Lower leg skin (tissue), 4 donors: ENCODE results near the gene LMF2. TPM values are rescaled to one million over a fixed set of nuclear protein-coding genes. Genes with fewer than 3 reads are reported as not detected.

ENCODE experiments used
- DNase-seq, 2 donors: peaks; one replicate each; pipeline ENCODE4 v3.0.0-alpha.2; 2019; ENCODE audit warnings: low spot score in 2 of 2
- H3K4me3 ChIP-seq: fragments of 200-600 bp; sonication (generic); 2 replicates; pipeline ENCODE4 v1.5.1; 2017; ENCODE audit warnings: mild to moderate bottlenecking, low read depth; ENCODE audit not compliant: poor library complexity, severe bottlenecking
- CTCF ChIP-seq, 3 donors: fragments of 450-650 bp; IDR thresholded peaks; one replicate each; pipeline ENCODE4 v1.5.1; 2016; ENCODE audit warnings: antibody characterized with exemption in 3 of 3, mild to moderate bottlenecking in 3 of 3, moderate library complexity in 2 of 3
- POLR2A ChIP-seq, 2 donors: fragments of 450-650 bp; IDR thresholded peaks; one replicate each; pipeline ENCODE4 v1.6.1; 2016 to 2017; ENCODE audit warnings: antibody characterized with exemption in 2 of 2, mild to moderate bottlenecking in 1 of 2, moderate library complexity in 1 of 2
- WGBS, 2 donors: methylation state at CpG; one replicate each; pipeline ENCODE4 v1.1.5; 2018; 5-methylcytosine and 5-hydroxymethylcytosine counted together
- intact Hi-C: fragments of 100-400 bp; cut with DNase I; formaldehyde crosslinking; loops from one replicate; pipeline ENCODE4 v1.15.0; 2023; ENCODE audit warnings: low total_unique reads
- total RNA-seq, 4 donors: library from RNA; depleted of rRNA; stranded (reverse); fragments of >200 nt; gene quantifications; one replicate each; pipeline ENCODE4 v1.1.0, GENCODE V29; 2016

LMF2 gene
- total RNA-seq, 4 donors from 2014 or later: 34.8 to 47.2 (median 38.8) TPM

DNA sequence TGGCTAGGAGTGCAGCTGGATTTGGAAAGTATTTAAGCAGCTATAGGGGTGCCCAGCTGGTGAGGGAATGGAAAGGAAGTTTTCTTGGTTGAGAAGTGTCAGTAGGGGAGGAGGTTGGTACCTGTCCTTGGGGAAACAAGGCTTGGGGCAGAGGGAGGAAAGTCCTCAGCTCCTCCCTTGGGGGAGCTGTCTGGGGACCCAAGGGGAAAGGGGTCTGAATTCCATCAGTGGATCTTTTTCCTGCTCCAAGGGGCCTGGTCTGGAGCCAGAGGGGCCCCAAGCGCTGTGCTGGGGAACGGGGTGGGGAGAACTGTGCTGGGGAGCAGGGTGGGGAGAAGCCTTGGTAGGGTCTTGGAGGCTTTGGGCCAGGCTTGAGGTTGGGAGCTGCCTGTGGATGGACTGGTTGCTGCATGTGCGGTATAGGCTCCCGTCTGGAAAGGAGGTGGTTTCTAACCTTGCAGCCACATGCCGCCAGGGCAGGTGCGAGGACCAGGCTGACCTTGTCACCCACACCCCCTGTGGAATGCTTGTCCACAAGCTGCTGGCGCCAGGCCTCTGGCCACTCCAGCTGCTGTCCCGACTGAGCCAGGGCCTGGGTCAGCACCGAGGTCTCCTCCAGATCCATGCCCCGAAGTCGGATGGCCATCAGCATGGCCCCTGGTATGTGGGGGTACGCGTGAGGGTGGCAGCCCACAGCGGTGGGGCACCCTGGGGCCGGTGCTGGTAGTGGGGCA lies 21.3 kb upstream of the LMF2 start:
- peak overlapping the region; percentile 61 for H3K4me3 ChIP-seq
- TF ChIP-seq POLR2A (IDR thresholded peaks at IDR 0.05): no peak
- TF ChIP-seq CTCF (IDR thresholded peaks at IDR 0.05): no peak
- no peak for DNase-seq
- WGBS, 2 donors: 70 to 72% methylated on average over 8 to 14 of the region's 15 CpGs
- intact Hi-C loops: no loop called here

- WGBS, 2 donors: 90 to 94% methylated on average over 17 to 18 of the region's 18 CpGs
- intact Hi-C loops: no loop called here
- no peak for TF ChIP-seq CTCF (IDR thresholded peaks at IDR 0.05)
- TF ChIP-seq POLR2A (IDR thresholded peaks at IDR 0.05): no peak
- no peak overlapping the region for H3K4me3 ChIP-seq
- no peak for DNase-seq
Measured at GRCh38 chr22:50527921-50528681, 20.6 kb upstream of the LMF2 start.

DNA sequence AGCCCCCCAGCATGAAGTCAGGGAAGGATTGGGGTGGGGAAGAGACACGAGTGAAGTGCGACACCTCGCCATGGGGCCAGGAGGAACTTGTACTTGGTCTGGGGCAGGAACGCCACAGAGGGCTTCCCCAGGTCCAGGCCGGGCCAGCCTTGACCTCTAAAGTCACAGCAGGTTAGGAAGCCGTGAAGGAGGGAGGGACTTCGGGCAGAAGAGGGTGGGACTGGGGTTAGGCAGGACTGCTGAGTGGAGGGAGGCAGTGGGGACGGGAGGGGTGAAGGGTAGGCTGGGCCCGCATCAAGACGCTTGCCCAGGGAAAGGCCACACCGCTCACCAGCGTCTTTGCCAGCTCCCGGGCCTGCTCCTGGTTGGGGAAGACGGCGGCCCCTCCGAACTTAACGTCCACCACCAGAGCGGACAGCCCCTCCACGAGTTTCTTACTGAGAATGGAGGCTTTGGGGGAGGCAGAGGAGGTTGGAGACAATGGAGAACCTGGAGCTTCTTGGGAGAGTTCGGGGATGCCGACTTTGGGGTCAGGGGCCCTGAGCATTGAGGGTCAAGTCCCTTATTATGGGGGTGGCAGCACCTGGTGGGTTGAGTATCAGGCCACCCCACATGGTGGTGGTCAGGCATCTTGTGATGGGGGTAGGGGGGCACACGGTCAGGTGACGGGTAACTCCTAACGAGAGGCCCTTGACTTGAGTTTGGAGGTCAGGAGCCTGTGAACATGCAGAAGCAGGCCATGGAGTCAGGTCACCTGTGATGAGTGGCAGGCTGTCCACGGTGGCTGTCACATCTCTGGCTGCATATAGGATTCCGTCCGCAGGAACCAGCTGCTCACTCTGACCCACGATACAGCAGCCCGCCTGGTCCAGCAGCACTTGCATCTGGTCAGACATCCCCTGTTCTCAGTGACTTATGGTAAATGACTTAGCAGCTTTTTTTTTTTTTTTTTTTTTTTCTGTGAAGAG lies 19.6 kb upstream of the LMF2 start:
- DNase-seq: peak; percentile 67 to 93
- TF ChIP-seq POLR2A (IDR thresholded peaks at IDR 0.05): no peak
- no peak for TF ChIP-seq CTCF (IDR thresholded peaks at IDR 0.05)
- intact Hi-C loops: no loop called here
- H3K4me3 ChIP-seq: no peak overlapping the region
- WGBS, 2 donors: 36 to 42% methylated on average over 29 of the region's 29 CpGs

- WGBS, 2 donors: 0 to 1% methylated on average over 24 to 31 of the region's 77 CpGs
- DNase-seq: peak; percentile 72 to 96
- TF ChIP-seq CTCF (IDR thresholded peaks at IDR 0.05) (no peak), POLR2A (IDR thresholded peaks at IDR 0.05) (no peak)
- peak overlapping the region; percentile 34 for H3K4me3 ChIP-seq
- intact Hi-C loops: no loop called here
Measured at GRCh38 chr22:50526108-50526833, 18.8 kb upstream of the LMF2 start.

DNA sequence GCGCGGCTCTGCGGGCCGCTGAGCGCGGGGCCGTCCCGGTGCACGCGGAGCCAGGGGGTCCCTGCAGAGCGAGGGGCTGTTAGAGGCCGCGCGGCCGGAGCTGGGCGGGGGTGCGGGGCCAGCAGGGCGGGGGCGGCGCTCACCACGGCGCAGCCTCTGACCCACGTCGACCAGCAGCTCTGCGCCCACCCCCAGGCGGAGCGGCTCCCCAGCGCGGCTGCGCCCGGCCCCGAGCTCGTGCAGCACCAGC lies 18.3 kb upstream of the LMF2 start:
- 2% methylated on average over 10 of the region's 33 CpGs; no CpG with 5 or more reads in 1 of the 2 donors for WGBS, 2 donors
- intact Hi-C loops: no loop called here
- H3K4me3 ChIP-seq: peak overlapping the region; percentile 34
- no peak for DNase-seq
- no peak for TF ChIP-seq POLR2A (IDR thresholded peaks at IDR 0.05)
- TF ChIP-seq CTCF (IDR thresholded peaks at IDR 0.05): no peak
